Cardiac fibroblast (primary cell): ENCODE results near the gene CRTAC1.
"Not testable (repeated sequence)": the region's sequence is repeated elsewhere in the genome, so short reads cannot be mapped to it uniquely, and the experiment has no call there.

Experiments used
- DNase-seq, 2 donors: peaks; one replicate each; pipeline versions ENCODE4 v3.0.0 to v3.0.0-alpha.2; 2010; ENCODE audit warnings: low read depth in 2 of 2
- H3K4me3 ChIP-seq, 2 donors: replicated peaks in 1 of 2; 1 replicate in 1 of 2; 2 replicates in 1 of 2; pipeline ENCODE4 v1.5.1; 2011; ENCODE audit warnings: low read depth in 2 of 2, low read length in 2 of 2, mild to moderate bottlenecking in 2 of 2, moderate library complexity in 1 of 2
- TF ChIP-seq, protein P1 (sequence below): IDR thresholded peaks from one replicate; pipeline ENCODE4 v1.5.1; 2011; ENCODE audit warnings: low read depth, mild to moderate bottlenecking, low read length, inconsistent platforms

The CRTAC1 gene

GRCh38 chr10:97842656-97843280, 187.7 kb downstream of the CRTAC1 start:
- TF ChIP-seq, protein P1, sequence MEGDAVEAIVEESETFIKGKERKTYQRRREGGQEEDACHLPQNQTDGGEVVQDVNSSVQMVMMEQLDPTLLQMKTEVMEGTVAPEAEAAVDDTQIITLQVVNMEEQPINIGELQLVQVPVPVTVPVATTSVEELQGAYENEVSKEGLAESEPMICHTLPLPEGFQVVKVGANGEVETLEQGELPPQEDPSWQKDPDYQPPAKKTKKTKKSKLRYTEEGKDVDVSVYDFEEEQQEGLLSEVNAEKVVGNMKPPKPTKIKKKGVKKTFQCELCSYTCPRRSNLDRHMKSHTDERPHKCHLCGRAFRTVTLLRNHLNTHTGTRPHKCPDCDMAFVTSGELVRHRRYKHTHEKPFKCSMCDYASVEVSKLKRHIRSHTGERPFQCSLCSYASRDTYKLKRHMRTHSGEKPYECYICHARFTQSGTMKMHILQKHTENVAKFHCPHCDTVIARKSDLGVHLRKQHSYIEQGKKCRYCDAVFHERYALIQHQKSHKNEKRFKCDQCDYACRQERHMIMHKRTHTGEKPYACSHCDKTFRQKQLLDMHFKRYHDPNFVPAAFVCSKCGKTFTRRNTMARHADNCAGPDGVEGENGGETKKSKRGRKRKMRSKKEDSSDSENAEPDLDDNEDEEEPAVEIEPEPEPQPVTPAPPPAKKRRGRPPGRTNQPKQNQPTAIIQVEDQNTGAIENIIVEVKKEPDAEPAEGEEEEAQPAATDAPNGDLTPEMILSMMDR: no peak
- no peak overlapping the region for H3K4me3 ChIP-seq

DNA sequence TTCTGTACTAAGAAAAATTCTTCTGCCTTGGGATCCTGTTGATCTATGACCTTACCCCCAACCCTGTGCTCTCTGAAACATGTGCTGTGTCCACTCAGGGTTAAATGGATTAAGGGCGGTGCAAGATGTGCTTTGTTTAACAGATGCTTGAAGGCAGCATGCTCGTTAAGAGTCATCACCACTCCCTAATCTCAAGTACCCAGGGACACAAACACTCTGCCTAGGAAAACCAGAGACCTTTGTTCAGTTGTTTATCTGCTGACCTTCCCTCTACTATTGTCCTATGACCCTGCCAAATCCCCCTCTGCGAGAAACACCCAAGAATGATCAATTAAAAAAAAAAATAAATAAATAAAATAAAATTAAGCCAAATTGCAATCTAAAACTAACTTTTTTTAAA, 188.3 kb downstream of the CRTAC1 start:
- not testable (repeated sequence) for H3K4me3 ChIP-seq, DNase-seq

More at GRCh38 chr10:97842656-97843280, 187.7 kb downstream of the CRTAC1 start:
- no peak for DNase-seq

DNA sequence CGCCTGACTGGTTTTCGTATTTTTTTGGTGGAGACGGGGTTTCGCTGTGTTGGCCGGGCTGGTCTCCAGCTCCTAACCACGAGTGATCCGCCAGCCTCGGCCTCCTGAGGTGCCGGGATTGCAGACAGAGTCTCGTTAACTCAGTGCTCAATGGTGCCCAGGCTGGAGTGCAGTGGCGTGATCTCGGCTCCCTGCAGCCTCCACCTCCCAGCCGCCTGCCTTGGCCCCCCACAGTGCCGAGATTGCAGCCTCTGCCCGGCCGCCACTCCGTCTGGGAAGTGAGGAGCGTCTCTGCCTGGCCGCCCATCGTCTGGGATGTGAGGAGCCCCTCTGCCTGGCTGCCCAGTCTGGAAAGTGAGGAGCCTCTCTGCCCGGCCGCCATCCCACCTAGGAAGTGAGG, 189.3 kb downstream of the CRTAC1 start:
- DNase-seq, H3K4me3 ChIP-seq: not testable (repeated sequence)

GRCh38 chr10:97838091-97838490, 192.3 kb downstream of the CRTAC1 start:
- TF ChIP-seq, protein P1: no peak
- no peak for DNase-seq
- H3K4me3 ChIP-seq: no peak overlapping the region

DNA sequence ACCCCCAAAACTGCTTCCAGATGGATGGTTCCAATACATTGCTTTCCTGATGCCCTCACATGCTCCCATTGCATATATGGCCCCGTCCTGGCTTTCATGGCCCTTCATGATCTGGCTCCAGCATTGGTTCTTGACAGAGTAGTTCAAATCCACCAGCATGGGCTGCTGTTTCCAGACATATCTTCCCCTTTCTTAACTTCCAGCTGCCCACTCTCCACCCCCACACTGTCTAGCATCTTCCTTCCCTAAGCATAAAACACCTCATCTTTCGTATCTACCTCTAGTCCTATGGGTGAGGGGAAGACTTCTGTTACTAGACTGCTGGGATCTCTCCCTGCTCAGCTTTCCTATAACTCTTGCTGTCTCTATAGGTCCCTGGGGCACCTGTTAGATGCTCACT, 194.0 kb downstream of the CRTAC1 start:
- H3K4me3 ChIP-seq: no peak overlapping the region
- TF ChIP-seq, protein P1: no peak
- DNase-seq: no peak

GRCh38 chr10:97831259-97831658, 199.2 kb downstream of the CRTAC1 start:
- TF ChIP-seq, protein P1: no peak
- H3K4me3 ChIP-seq: no peak overlapping the region

DNA sequence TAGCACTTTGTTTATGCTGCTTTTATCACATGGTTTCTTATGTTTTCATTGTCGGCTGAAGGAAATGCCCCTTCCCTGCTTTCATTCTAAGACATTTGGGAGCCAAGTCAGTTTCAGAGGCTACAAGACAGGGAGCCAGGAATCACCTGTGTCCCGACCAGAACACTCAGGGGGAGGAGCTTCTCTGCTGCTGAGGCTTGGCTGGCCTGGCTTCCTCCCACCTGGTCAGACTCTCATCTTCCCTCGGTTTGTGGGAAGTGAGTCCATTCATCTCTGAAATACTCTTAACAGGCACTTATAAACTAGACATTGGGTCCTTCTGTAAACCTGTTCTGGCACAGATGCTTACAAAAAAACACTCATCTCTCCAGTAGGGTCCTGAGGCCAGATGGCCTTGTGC, 200.4 kb downstream of the CRTAC1 start:
- no peak for DNase-seq
- H3K4me3 ChIP-seq: no peak overlapping the region
- TF ChIP-seq, protein P1: no peak

More at GRCh38 chr10:97831259-97831658, 199.2 kb downstream of the CRTAC1 start:
- no peak for DNase-seq

- TF ChIP-seq, protein P1: no peak
- H3K4me3 ChIP-seq: no peak overlapping the region
- DNase-seq: no peak
Measured at GRCh38 chr10:97828721-97829120, 201.7 kb downstream of the CRTAC1 start.
